ENCODE results near the gene IRF4. TPM values are rescaled to one million over a fixed set of nuclear protein-coding genes. Genes with fewer than 3 reads are reported as not detected.

Gene IRF4
- total RNA-seq, 4 donors from 2014 or later = 4.5 to 17.0 (median 10.1) TPM

- TF ChIP-seq CTCF (IDR thresholded peaks at IDR 0.05; ENCODE audit: low read depth) = no peak
Measured at GRCh38 chr6:456358-456867, 64.9 kb downstream of the IRF4 start.

GRCh38 chr6:456887-457286 is 65.3 kb downstream of the IRF4 start:
- TF ChIP-seq CTCF (IDR thresholded peaks at IDR 0.05; ENCODE audit: low read depth) = no peak

Other genes starting within 250 kb of the IRF4 start
- 10 to 100 TPM; 54.0 to 88.9 (median 64.9) TPM for gene DUSP22, start 99.3 kb upstream of the IRF4 start, total RNA-seq

Measured in subcutaneous adipose tissue (tissue), 4 donors.